ENCODE data around the gene TPRN. TPM values are rescaled to one million over a fixed set of nuclear protein-coding genes. Genes with fewer than 3 reads are reported as not detected.
"Not testable (repeated sequence)": the region's sequence is repeated elsewhere in the genome, so short reads cannot be mapped to it uniquely, and the experiment has no call there.

The TPRN gene
- total RNA-seq, 5 donors from 2014 or later (not counting 1 experiment from before 2014, with no cell fraction given): 5.8 to 12.8 (median 12.1) TPM

- POLR2A ChIA-PET: interaction anchor here in 1 of 2 donors (0.6 kb wide), 1 partner anchor 112 kb away, joined by 10 read pairs; no protein-coding TSS in a partner anchor
- ATAC-seq (replicated peaks in 1 of 4) (no peak), DNase-seq (no peak)
- peaks cover 14% of the 10 kb centered on the region for H3K36me3 Mint-ChIP-seq
- no peaks in the 10 kb centered on the region for H3K9me3 Mint-ChIP-seq
- 94% methylated on average over 27 of the region's 36 CpGs for WGBS (ENCODE audit: insufficient coverage)
- H3K27me3 Mint-ChIP-seq: no peaks in the 10 kb centered on the region
- Histone ChIP-seq H3K4me1 (ENCODE audit: control insufficient read depth in 1 of 2, extremely low read depth in 1 of 2, insufficient read depth in 2 of 2, low read length in 2 of 2) (peaks cover 2 to 31% of the 10 kb centered on the region in 2 experiments), H3K4me3 (ENCODE audit: control insufficient read depth in 1 of 2, extremely low read depth in 1 of 2, low read length in 1 of 2) (no peak overlapping the region), H3K27me3 (replicated peaks in 1 of 2; ENCODE audit: control insufficient read depth in 2 of 2, extremely low read depth in 1 of 2, insufficient read depth in 2 of 2, low read length in 1 of 2) (no peaks in the 10 kb centered on the region), H3K27ac (ENCODE audit: low read length) (no peak overlapping the region), H3K9me3 (no peaks in the 10 kb centered on the region), H3K36me3 (ENCODE audit: control insufficient read depth in 2 of 2, extremely low read depth in 1 of 2, insufficient read depth in 1 of 2, low read length in 1 of 2) (peaks cover 0 to 19% of the 10 kb centered on the region in 2 donors)
- no peak overlapping the region for H3K27ac Mint-ChIP-seq
- H3K4me1 Mint-ChIP-seq: peaks cover 18 to 25% (median 19%) of the 10 kb centered on the region in 3 donors
- H3K4me3 Mint-ChIP-seq: no peak overlapping the region
- CTCF ChIA-PET: interaction anchor here in 1 of 2 donors (0.6 kb wide), 1 partner anchor 112 kb away, joined by 6 read pairs; no protein-coding TSS in a partner anchor
Observed at GRCh38 chr9:137244486-137245449, 44.2 kb upstream of the TPRN start.

GRCh38 chr9:137243626-137244485 is 43.3 kb upstream of the TPRN start:
- Mint-ChIP-seq H3K27me3 (no peaks in the 10 kb centered on the region), H3K27ac (no peak overlapping the region), H3K36me3 (peaks cover 14% of the 10 kb centered on the region), H3K4me3 (peak overlapping the region in 2 of 3 donors; percentile 82 to 84), H3K4me1 (peaks cover 21 to 31% (median 24%) of the 10 kb centered on the region in 3 donors), H3K9me3 (no peaks in the 10 kb centered on the region)
- no peak for DNase-seq
- Histone ChIP-seq H3K36me3 (ENCODE audit: control insufficient read depth in 2 of 2, extremely low read depth in 1 of 2, insufficient read depth in 1 of 2, low read length in 1 of 2) (peaks cover 2 to 19% of the 10 kb centered on the region in 2 donors), H3K27ac (ENCODE audit: low read length) (no peak overlapping the region), H3K4me1 (ENCODE audit: control insufficient read depth in 1 of 2, extremely low read depth in 1 of 2, insufficient read depth in 2 of 2, low read length in 2 of 2) (peaks cover 2 to 40% of the 10 kb centered on the region in 2 experiments), H3K9me3 (no peaks in the 10 kb centered on the region), H3K27me3 (replicated peaks in 1 of 2; ENCODE audit: control insufficient read depth in 2 of 2, extremely low read depth in 1 of 2, insufficient read depth in 2 of 2, low read length in 1 of 2) (no peaks in the 10 kb centered on the region), H3K4me3 (ENCODE audit: control insufficient read depth in 1 of 2, extremely low read depth in 1 of 2, low read length in 1 of 2) (no peak overlapping the region)
- ATAC-seq (replicated peaks in 1 of 4): no peak
- 100% methylated on average over 7 of the region's 15 CpGs for WGBS (ENCODE audit: insufficient coverage)
- CTCF ChIA-PET: no interaction called here
- POLR2A ChIA-PET: interaction anchor here in 1 of 2 donors (0.6 kb wide), 1 partner anchor 158 kb away, joined by 7 read pairs; no protein-coding TSS in a partner anchor

GRCh38 chr9:137243266-137243625 is 42.7 kb upstream of the TPRN start:
- ATAC-seq (replicated peaks in 1 of 4); DNase-seq; H3K27me3 ChIP-seq (replicated peaks in 1 of 2; ENCODE audit: control insufficient read depth in 2 of 2, extremely low read depth in 1 of 2, insufficient read depth in 2 of 2, low read length in 1 of 2); H3K9me3 Mint-ChIP-seq; H3K4me3 ChIP-seq (ENCODE audit: control insufficient read depth in 1 of 2, extremely low read depth in 1 of 2, low read length in 1 of 2); POLR2A ChIA-PET; H3K27ac Mint-ChIP-seq; H3K27me3 Mint-ChIP-seq; H3K27ac ChIP-seq (ENCODE audit: low read length); H3K9me3 ChIP-seq; CTCF ChIA-PET: not testable (repeated sequence)
- WGBS (ENCODE audit: insufficient coverage): 93% methylated on average over 7 of the region's 18 CpGs
- Mint-ChIP-seq H3K4me3 (peak overlapping the region in 2 of 3 donors; percentile 82 to 84), H3K4me1 (peaks cover 26 to 34% (median 29%) of the 10 kb centered on the region in 3 donors), H3K36me3 (peaks cover 14% of the 10 kb centered on the region)
- Histone ChIP-seq H3K36me3 (ENCODE audit: control insufficient read depth in 2 of 2, extremely low read depth in 1 of 2, insufficient read depth in 1 of 2, low read length in 1 of 2) (peaks cover 3 to 19% of the 10 kb centered on the region in 2 donors), H3K4me1 (ENCODE audit: control insufficient read depth in 1 of 2, extremely low read depth in 1 of 2, insufficient read depth in 2 of 2, low read length in 2 of 2) (peaks cover 2 to 46% of the 10 kb centered on the region in 2 experiments)

GRCh38 chr9:137242269-137243203 is 42.0 kb upstream of the TPRN start:
- no peak for DNase-seq

GRCh38 chr9:137241490-137242268 is 41.1 kb upstream of the TPRN start:
- H3K4me1 ChIP-seq (ENCODE audit: control insufficient read depth in 1 of 2, extremely low read depth in 1 of 2, insufficient read depth in 2 of 2, low read length in 2 of 2): peaks cover 3 to 61% of the 10 kb centered on the region in 2 experiments
- peak in 24 of 35 experiments; percentile 15 to 76 (median 41) for DNase-seq
- no peaks in the 10 kb centered on the region for H3K27me3 ChIP-seq (replicated peaks in 1 of 2; ENCODE audit: control insufficient read depth in 2 of 2, extremely low read depth in 1 of 2, insufficient read depth in 2 of 2, low read length in 1 of 2)
- no peaks in the 10 kb centered on the region for H3K9me3 Mint-ChIP-seq
- H3K36me3 ChIP-seq (ENCODE audit: control insufficient read depth in 2 of 2, extremely low read depth in 1 of 2, insufficient read depth in 1 of 2, low read length in 1 of 2): peaks cover 3 to 19% of the 10 kb centered on the region in 2 donors
- POLR2A ChIA-PET: interaction anchor here (1.0 to 1.6 kb wide), 10 partner anchors 13 to 155 kb away, joined by 3 to 16 read pairs (median 4); partner anchors contain the start of genes CYSRT1 (in 1 of the 2), MAN1B1 (in 1 of the 2), NELFB (in 1 of the 2) and RNF208 (in 1 of the 2)
- CTCF ChIA-PET: interaction anchor here in 1 of 2 donors (0.5 to 1.6 kb wide), 9 partner anchors 15 to 212 kb away, joined by 3 to 4 read pairs (median 3); partner anchors contain the start of genes MAN1B1 and TPRN
- H3K4me3 Mint-ChIP-seq: peak overlapping the region; percentile 76 to 84 (median 82)
- H3K27me3 Mint-ChIP-seq: no peaks in the 10 kb centered on the region
- peak overlapping the region in 1 of 2 donors; percentile 82 for H3K27ac Mint-ChIP-seq
- H3K27ac ChIP-seq (ENCODE audit: low read length): peak overlapping the region; percentile 41
- 2% methylated on average over 44 of the region's 83 CpGs for WGBS (ENCODE audit: insufficient coverage)
- H3K9me3 ChIP-seq: no peaks in the 10 kb centered on the region
- ATAC-seq (replicated peaks in 1 of 4): peak; percentile 23 to 50 (median 46)
- peaks cover 29 to 38% (median 33%) of the 10 kb centered on the region in 3 donors for H3K4me1 Mint-ChIP-seq
- peak overlapping the region; percentile 55 to 58 for H3K4me3 ChIP-seq (ENCODE audit: control insufficient read depth in 1 of 2, extremely low read depth in 1 of 2, low read length in 1 of 2)
- peaks cover 14% of the 10 kb centered on the region for H3K36me3 Mint-ChIP-seq

More at GRCh38 chr9:137242269-137243203, 42.0 kb upstream of the TPRN start:
- peak overlapping the region; percentile 76 to 84 (median 82) for H3K4me3 Mint-ChIP-seq
- Histone ChIP-seq H3K4me3 (ENCODE audit: control insufficient read depth in 1 of 2, extremely low read depth in 1 of 2, low read length in 1 of 2) (peak overlapping the region; percentile 55 to 58), H3K36me3 (ENCODE audit: control insufficient read depth in 2 of 2, extremely low read depth in 1 of 2, insufficient read depth in 1 of 2, low read length in 1 of 2) (peaks cover 3 to 19% of the 10 kb centered on the region in 2 donors), H3K27ac (ENCODE audit: low read length) (peak overlapping the region; percentile 40), H3K9me3 (no peaks in the 10 kb centered on the region), H3K27me3 (replicated peaks in 1 of 2; ENCODE audit: control insufficient read depth in 2 of 2, extremely low read depth in 1 of 2, insufficient read depth in 2 of 2, low read length in 1 of 2) (no peaks in the 10 kb centered on the region), H3K4me1 (ENCODE audit: control insufficient read depth in 1 of 2, extremely low read depth in 1 of 2, insufficient read depth in 2 of 2, low read length in 2 of 2) (peaks cover 2 to 52% of the 10 kb centered on the region in 2 experiments)
- ATAC-seq (replicated peaks in 1 of 4): no peak
- peak overlapping the region; percentile 80 to 82 for H3K27ac Mint-ChIP-seq
- 83% methylated on average over 28 of the region's 36 CpGs for WGBS (ENCODE audit: insufficient coverage)
- POLR2A ChIA-PET: no interaction called here
- peaks cover 14% of the 10 kb centered on the region for H3K36me3 Mint-ChIP-seq
- H3K27me3 Mint-ChIP-seq: no peaks in the 10 kb centered on the region
- CTCF ChIA-PET: no interaction called here
- no peaks in the 10 kb centered on the region for H3K9me3 Mint-ChIP-seq
- peaks cover 29 to 36% (median 31%) of the 10 kb centered on the region in 3 donors for H3K4me1 Mint-ChIP-seq

Measured in T-cell (primary cell).